Stimulated activated CD4-positive, alpha-beta T cell treated with anti-CD3 and anti-CD28 coated beads, TNF-alpha, amount 100 ng/mL, for 24 hours (primary cell): ENCODE data around the gene ULK4.

Experiments used
- DNase-seq, 3 experiments: peaks; one replicate each; pipeline ENCODE4 v3.0.0-alpha.2; 2020; ENCODE audit warnings: low read depth in 3 of 3

Gene ULK4

DNA sequence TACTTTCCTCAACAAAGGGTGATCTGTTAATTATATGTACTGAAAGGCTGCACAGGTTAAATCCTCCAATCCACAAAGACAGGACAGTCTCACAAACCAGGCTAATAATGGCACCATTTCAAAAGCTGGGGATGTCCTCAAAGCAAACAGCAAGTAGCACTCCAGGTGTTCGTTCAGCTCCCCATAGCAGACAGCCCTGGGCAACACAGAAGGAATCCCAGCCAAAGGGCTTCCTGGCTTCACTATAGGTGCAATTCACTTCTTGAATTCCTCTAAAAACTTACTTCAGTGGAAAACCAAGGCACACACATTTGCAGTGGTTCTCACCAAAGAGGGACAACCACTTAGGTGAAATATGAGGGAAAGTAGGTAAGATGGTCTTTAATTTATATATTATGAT, 595.9 kb downstream of the ULK4 start:
- DNase-seq = no peak

DNA sequence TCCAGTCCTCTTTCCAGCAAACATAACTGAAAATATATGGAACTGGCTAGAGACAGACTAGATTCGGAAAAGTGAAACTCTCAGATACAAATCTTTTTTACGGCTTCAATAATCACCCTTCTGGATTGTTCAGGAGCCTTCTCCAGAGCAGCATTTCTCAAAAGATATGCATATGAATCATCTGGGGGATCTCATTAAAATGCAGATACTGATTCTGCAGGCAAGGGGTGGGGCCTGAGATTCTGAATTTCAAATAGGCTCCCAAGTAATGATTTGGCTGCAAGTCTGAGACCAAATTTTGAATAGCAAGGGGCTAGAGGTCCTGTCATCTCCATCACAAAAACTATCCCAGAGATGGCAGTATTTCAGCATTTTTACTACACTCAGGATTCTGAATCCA, 597.2 kb downstream of the ULK4 start:
- no peak for DNase-seq

DNA sequence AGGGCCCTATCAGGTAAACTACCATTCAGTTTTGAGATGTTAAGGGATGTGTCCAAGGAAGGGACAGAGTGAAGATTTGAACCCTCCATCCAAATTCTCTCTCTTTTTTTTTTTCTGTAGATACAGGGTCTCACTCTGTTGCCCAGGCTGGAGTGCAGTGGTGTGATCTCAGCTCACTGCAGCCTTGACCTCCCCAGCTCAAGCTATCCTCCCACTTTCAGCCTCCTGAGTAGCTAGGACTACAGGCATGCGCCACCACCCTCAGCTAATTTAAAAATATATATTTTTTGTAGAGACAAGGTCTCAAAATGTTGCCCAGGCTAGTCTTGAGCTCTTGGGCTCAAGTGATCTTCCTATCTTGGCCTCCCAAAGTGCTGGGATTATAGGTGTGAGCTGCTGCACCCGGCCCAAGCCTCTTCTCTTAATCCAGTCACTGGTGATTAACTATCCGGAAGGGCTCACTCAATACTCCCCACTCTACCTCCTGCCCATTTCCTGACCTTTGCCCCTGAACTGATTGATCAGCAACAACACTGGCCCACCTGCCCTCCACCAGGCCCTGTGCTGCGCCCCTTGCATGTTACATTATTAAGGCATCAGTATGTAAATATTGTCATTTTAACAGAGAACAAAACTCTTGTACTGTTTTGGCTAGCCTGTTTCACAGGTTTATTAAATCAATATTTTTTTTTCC, 597.9 kb downstream of the ULK4 start:
- DNase-seq = no peak

DNA sequence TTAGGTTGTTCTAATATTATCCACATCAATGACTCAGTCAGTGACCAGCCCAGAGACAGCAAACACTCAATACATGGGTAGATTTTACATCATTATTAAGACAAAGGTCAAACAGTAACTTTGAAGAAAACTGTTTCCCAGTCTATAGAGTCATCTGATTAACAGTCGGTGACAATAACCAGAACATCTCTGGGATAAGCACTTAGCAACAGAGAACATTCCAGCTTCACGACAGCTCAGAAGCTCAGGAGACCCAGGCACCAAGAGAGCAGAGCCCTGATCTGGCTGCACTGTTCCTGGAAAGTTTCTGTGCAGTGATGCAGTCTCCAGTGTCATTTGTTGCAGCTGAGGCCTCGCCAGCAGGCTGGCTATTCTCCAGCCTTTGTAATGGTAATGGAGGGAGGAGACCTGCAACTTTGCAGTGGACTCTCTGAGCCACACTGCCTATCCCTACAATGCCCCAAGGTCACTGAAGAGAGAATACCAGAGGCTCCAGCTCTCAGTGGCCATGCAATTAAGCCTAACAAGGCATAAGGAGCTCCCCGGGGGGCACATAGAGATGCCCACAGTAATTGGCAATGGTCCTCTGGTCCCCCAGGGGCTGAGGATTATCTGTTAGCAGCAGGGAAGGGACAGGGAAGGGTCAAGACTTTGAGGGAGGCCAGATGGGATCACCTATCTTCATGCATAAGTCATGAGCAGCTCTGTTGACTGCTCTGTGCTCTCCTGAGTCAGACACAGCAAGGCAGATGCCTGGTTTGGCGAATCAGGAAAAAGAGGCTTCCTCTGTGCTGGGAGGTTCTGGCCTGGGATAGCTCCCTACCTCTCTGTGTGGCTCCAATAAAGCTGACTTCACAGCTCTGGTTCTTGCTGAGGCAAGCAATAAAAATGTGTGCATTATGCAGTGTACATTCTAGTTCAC, 599.0 kb downstream of the ULK4 start:
- no peak for DNase-seq

GRCh38 chr3:41357271-41357670, 604.6 kb downstream of the ULK4 start:
- DNase-seq = no peak

- DNase-seq = no peak
Measured at GRCh38 chr3:41356775-41357174, 605.1 kb downstream of the ULK4 start.

DNA sequence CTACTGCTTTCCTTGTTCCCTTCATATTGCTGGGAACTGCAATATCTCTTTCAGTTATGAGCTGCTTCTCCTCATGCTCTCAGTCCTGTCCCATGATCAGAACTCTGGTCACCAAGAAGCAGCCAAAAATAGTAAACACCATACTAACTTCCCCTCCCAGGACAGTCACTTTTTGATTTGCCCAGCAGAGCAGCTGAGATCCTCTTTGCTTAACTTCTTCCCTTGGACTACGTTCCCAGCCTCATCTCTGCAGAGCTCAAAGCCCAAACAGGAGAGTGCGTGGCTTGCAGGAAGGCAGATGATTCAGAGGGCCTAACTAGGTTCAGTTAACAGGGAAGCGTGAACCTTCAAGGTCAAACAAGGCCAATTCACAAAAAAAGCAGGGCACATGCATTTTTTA, 609.4 kb downstream of the ULK4 start:
- DNase-seq = no peak

GRCh38 chr3:41350441-41350840, 611.5 kb downstream of the ULK4 start:
- DNase-seq = no peak

- DNase-seq = no peak
Measured at GRCh38 chr3:41348401-41348800, 613.5 kb downstream of the ULK4 start.

DNA sequence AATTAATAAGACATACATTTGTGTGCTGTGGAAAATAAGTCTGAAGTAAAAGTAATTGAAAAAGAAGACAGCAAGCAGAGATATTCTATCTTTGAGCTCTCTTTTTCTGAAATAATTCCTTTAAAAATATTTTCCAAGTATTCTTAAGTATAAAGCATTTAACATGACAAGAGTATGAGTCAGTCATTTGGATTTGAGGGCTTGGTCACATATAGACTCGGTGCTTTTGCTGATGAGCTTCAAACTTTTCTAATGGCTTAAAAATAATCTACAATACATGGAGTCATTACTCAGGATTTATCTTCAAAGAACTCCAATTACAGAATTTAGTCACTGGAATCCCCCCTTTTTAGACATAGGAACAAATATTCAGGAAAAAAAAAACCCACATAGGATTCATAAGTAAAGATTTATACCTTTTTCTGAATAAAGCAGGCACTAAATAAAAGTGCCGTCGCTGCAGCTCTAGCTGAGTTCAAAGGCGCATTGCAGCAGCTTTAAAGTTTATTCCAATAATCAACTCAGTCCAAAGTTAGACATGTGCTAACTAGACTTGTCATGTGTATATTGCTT, 615.1 kb downstream of the ULK4 start:
- no peak for DNase-seq

GRCh38 chr3:41345788-41346187, 616.1 kb downstream of the ULK4 start:
- DNase-seq = no peak

- DNase-seq = no peak
Measured at GRCh38 chr3:41339758-41340157, 622.1 kb downstream of the ULK4 start.

GRCh38 chr3:41338276-41338675, 623.6 kb downstream of the ULK4 start:
- no peak for DNase-seq

- DNase-seq = no peak
Measured at GRCh38 chr3:41334426-41334825, 627.5 kb downstream of the ULK4 start.

- no peak for DNase-seq
Measured at GRCh38 chr3:41331041-41331440, 630.9 kb downstream of the ULK4 start.

- no peak for DNase-seq
Measured at GRCh38 chr3:41330465-41330864, 631.4 kb downstream of the ULK4 start.

GRCh38 chr3:41329881-41330280, 632.0 kb downstream of the ULK4 start:
- DNase-seq = no peak

DNA sequence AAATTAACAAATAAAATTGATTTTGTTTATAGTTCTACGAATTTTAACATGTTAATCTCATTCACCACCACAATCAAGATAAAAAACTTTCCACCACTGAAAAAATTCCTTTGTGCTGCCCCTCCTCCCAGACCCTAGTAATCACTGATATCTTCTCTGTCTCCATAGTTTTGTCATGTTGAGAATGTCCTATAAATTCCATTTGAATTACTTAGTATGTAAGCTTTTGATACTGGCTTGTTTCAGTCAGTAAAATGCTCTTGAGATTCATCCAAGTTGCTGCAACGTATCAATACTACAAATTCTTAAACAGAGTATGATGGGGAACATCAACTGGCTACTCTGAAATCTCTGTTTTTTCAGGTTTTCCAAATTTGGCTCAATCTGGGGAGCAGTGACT, 633.0 kb downstream of the ULK4 start:
- no peak for DNase-seq

DNA sequence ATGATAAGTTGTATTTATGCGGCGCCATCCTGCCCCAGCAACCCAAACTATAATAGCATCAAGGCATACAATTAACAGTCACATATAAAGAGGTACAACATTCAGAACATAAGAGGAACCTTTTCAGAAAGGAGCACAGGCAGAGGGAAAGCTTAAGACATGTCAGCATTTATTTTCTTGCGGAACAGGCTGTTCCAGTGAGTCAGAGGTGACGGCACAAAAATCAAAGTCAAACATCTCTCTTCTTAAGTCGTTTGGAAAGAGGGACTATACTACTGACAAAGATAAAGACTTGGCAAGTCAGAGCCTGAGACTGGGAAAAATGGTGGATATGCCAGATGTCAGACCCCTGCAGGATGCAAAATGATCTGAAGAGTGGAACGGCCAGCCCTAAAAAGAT, 634.2 kb downstream of the ULK4 start:
- no peak for DNase-seq

GRCh38 chr3:41324156-41324475, 637.8 kb downstream of the ULK4 start:
- DNase-seq = no peak

DNA sequence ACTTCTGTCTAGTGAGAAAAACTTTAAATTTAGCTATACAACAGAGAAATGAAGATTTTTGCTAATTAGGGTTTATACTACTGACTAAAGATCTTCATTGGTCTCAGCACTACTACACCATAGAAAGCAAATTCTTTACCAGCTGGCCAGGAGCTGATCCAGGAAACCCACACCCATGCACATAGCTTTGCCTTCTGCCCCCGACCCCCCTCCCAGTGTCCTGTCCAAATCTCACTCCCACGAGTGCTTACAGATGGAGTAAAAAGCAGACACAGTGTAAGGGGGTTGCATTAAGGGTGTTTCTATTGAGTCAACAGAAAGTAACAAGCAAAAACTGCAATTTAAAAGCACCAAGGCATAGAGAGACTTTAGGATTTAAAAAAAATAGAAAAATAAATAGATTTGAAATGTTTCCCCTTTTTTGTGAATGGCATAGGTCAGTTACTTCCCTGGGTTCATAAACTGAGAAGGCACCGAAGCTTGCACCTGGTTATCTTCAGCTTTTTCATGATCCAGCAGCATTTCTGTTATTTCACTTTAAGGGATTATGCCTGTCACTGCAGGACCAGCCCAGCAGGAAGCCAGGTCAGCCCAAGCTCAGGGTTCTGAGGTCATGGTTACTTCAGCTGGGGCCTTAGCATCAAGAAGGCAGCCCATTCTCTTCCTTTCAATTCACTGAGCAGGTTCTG, 638.3 kb downstream of the ULK4 start:
- DNase-seq = no peak

- no peak for DNase-seq
Measured at GRCh38 chr3:41321642-41321980, 640.3 kb downstream of the ULK4 start.
